ENCODE data around the gene ITFG1. TPM values are rescaled to one million over a fixed set of nuclear protein-coding genes. Genes with fewer than 3 reads are reported as not detected.

Gene ITFG1
- total RNA-seq, 4 donors from 2014 or later: 27.4 to 47.0 (median 36.9) TPM

GRCh38 chr16:47320546-47321310, 140.1 kb downstream of the ITFG1 start:
- H3K36me3 ChIP-seq: no peaks in the 10 kb centered on the region
- H3K27ac ChIP-seq: no peak overlapping the region
- H3K27me3 ChIP-seq: no peaks in the 10 kb centered on the region
- TF ChIP-seq EP300 (IDR thresholded peaks at IDR 0.05) (no peak), POLR2AphosphoS5 (IDR thresholded peaks at IDR 0.05) (no peak), CTCF (IDR thresholded peaks at IDR 0.05) (no peak), POLR2A (IDR thresholded peaks at IDR 0.05) (no peak)
- no peak for DNase-seq (ENCODE audit: low spot score in 2 of 2)
- peaks cover under 1% of the 10 kb centered on the region for H3K9me3 ChIP-seq
- no peaks in the 10 kb centered on the region for H3K4me1 ChIP-seq
- H3K4me3 ChIP-seq: no peak overlapping the region

GRCh38 chr16:47317465-47318240, 143.2 kb downstream of the ITFG1 start:
- WGBS: 93% methylated on average over 7 of the region's 7 CpGs
- Histone ChIP-seq H3K4me1 (no peaks in the 10 kb centered on the region), H3K4me3 (no peak overlapping the region), H3K36me3 (no peaks in the 10 kb centered on the region), H3K27ac (no peak overlapping the region), H3K27me3 (no peaks in the 10 kb centered on the region), H3K9me3 (no peaks in the 10 kb centered on the region)
- DNase-seq (ENCODE audit: low spot score in 2 of 2): no peak
- TF ChIP-seq POLR2A (IDR thresholded peaks at IDR 0.05): no peak
- no peak for TF ChIP-seq POLR2AphosphoS5 (IDR thresholded peaks at IDR 0.05)
- no peak for TF ChIP-seq EP300 (IDR thresholded peaks at IDR 0.05)
- TF ChIP-seq CTCF (IDR thresholded peaks at IDR 0.05): no peak

GRCh38 chr16:47316442-47317015, 144.3 kb downstream of the ITFG1 start:
- TF ChIP-seq POLR2AphosphoS5 (IDR thresholded peaks at IDR 0.05) (no peak), EP300 (IDR thresholded peaks at IDR 0.05) (no peak), POLR2A (IDR thresholded peaks at IDR 0.05) (no peak), CTCF (IDR thresholded peaks at IDR 0.05) (no peak)
- no peak for DNase-seq (ENCODE audit: low spot score in 2 of 2)
- Histone ChIP-seq H3K9me3 (no peaks in the 10 kb centered on the region), H3K27ac (no peak overlapping the region), H3K27me3 (no peaks in the 10 kb centered on the region), H3K4me3 (no peak overlapping the region), H3K36me3 (no peaks in the 10 kb centered on the region), H3K4me1 (no peaks in the 10 kb centered on the region)
- whole genome bisulfite sequencing: 63% methylated on average over 2 of the region's 2 CpGs

- no peak for DNase-seq (ENCODE audit: low spot score in 2 of 2)
- Histone ChIP-seq H3K9me3 (no peaks in the 10 kb centered on the region), H3K4me3 (no peak overlapping the region), H3K4me1 (no peaks in the 10 kb centered on the region), H3K27me3 (no peaks in the 10 kb centered on the region), H3K27ac (no peak overlapping the region), H3K36me3 (no peaks in the 10 kb centered on the region)
- WGBS: 72% methylated on average over 8 of the region's 8 CpGs
- TF ChIP-seq POLR2A (IDR thresholded peaks at IDR 0.05): no peak
- no peak for TF ChIP-seq EP300 (IDR thresholded peaks at IDR 0.05)
- TF ChIP-seq CTCF (IDR thresholded peaks at IDR 0.05): no peak
These were observed 148.9 kb downstream of the ITFG1 start for GRCh38 chr16:47311738-47312505.

Data from suprapubic skin (tissue), 4 donors.